Hypothalamus (tissue), 51 donors: Measurements from ENCODE around the gene PLPP3.
A peak's percentile ranks its signal among the peaks of the same experiment; 100 is the strongest.

Experiments used
- DNase-seq, 51 donors: peaks; one replicate each; lab custom pipeline; 2025; lab: John Stamatoyannopoulos, UW

Gene PLPP3

GRCh38 chr1:56527548-56528302 is 51.6 kb downstream of the PLPP3 start:
- DNase-seq, result peak in 1 of 51 donors; percentile 21

GRCh38 chr1:56526571-56527174 is 52.7 kb downstream of the PLPP3 start:
- no peak for DNase-seq

GRCh38 chr1:56525489-56526041 is 53.8 kb downstream of the PLPP3 start:
- peak in 6 of 51 donors; percentile 19 to 40 (median 28) for DNase-seq

- DNase-seq, result no peak
These were observed 55.1 kb downstream of the PLPP3 start for GRCh38 chr1:56524263-56524662.

- no peak for DNase-seq
These were observed 56.7 kb downstream of the PLPP3 start for GRCh38 chr1:56522680-56523079.

- no peak for DNase-seq
These were observed 59.3 kb downstream of the PLPP3 start for GRCh38 chr1:56520016-56520601.

- no peak for DNase-seq
These were observed 61.8 kb downstream of the PLPP3 start for GRCh38 chr1:56517404-56518130.

- peak in 2 of 51 donors; percentile 16 to 43 for DNase-seq
These were observed 62.7 kb downstream of the PLPP3 start for GRCh38 chr1:56516539-56517252.

- DNase-seq, result no peak
These were observed 63.3 kb downstream of the PLPP3 start for GRCh38 chr1:56515898-56516538.

- DNase-seq, result no peak
These were observed 66.5 kb downstream of the PLPP3 start for GRCh38 chr1:56512724-56513494.

- no peak for DNase-seq
These were observed 67.6 kb downstream of the PLPP3 start for GRCh38 chr1:56511766-56512165.

GRCh38 chr1:56511364-56511763 is 68.0 kb downstream of the PLPP3 start:
- no peak for DNase-seq

GRCh38 chr1:56510642-56511021 is 68.7 kb downstream of the PLPP3 start:
- no peak for DNase-seq

- no peak for DNase-seq
These were observed 69.4 kb downstream of the PLPP3 start for GRCh38 chr1:56509713-56510641.

- no peak for DNase-seq
These were observed 70.8 kb downstream of the PLPP3 start for GRCh38 chr1:56508523-56508983.

GRCh38 chr1:56507925-56508522 is 71.3 kb downstream of the PLPP3 start:
- no peak for DNase-seq

GRCh38 chr1:56506951-56507491 is 72.3 kb downstream of the PLPP3 start:
- DNase-seq, result no peak
